ENCODE results near the gene PVALEF. TPM values are rescaled to one million over a fixed set of nuclear protein-coding genes. Genes with fewer than 3 reads are reported as not detected.

Gene PVALEF
- total RNA-seq, 1 donor from 2014 or later, result not detected

GRCh38 chr17:81160747-81161453 lies 4.4 kb upstream of the PVALEF start:
- ATAC-seq (no peak), DNase-seq (ENCODE audit: low spot score) (no peak)

GRCh38 chr17:81161536-81161935 lies 3.8 kb upstream of the PVALEF start:
- no peak for DNase-seq (ENCODE audit: low spot score)
- no peak for ATAC-seq

DNA sequence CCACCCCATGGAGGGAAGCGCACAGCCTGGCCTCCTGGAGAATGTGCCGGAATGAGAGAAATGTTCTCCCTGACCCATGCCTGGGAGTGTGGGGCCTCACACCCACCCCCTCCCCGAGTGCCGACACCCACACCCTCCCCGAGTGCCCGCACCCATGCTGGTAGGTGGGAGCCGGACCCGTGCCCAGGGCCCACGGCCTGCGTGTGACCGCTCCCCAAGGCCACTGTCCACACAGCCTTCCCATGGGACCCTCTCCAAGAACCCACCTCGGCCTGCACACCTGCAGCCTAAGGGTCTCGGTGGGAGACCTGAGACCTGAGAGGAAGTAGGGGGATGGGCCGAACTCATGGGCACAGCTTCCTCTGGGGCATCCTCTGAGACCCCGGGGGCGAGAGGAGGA lies 3.3 kb upstream of the PVALEF start:
- no peak for ATAC-seq
- no peak for DNase-seq (ENCODE audit: low spot score)

GRCh38 chr17:81162491-81162890 lies 2.8 kb upstream of the PVALEF start:
- DNase-seq (ENCODE audit: low spot score) (no peak), ATAC-seq (no peak)

GRCh38 chr17:81163051-81163695 lies 2.1 kb upstream of the PVALEF start:
- DNase-seq (ENCODE audit: low spot score) (no peak), ATAC-seq (no peak)

- DNase-seq (ENCODE audit: low spot score), result no peak
Measured at GRCh38 chr17:81163703-81164370, 1.5 kb upstream of the PVALEF start.

DNA sequence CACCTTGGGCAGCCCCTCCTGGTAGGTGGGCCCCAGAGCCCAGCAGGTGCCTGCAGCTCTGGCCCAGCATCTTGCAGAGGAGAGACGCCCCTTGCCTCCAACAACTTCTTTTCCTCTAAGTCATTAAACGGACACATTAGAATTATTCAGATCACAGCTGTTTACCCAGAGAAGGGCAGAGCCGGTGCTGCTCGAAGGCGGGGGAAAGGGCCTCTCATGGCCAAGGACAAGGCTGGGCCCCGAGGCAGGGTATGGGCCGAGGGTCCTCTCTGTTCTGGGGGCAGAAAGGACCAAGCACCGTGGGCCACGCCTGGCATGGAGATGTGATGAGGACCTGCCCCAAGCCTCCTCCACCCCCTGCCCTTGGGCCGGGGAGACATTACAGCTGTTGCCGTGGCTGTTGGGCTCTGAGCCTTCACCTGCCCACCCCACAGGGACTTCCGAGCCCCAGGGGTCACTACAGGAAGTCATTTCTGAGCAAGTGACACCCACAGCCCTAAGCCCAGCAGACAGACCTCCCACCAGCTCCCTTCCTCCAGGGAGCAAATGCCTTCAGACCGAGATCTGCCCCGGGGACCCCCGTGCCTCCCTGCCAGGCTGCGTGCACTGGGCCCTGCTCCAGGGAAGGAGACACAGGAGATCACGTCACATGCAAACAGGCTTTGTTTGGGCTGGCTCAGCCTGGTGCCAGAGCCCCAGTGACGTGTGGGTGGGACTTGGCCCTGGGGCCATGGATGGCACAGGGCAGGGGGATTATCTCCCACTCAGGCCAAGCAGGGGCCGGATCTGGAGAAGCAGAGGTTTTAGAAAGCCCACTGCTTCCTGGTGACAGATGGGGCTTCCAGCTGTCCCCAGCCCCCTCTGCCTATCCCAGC lies 699 bp upstream of the PVALEF start:
- DNase-seq (ENCODE audit: low spot score) (no peak), ATAC-seq (peak; percentile 70)

More at GRCh38 chr17:81163703-81164370, 1.5 kb upstream of the PVALEF start:
- ATAC-seq, result no peak

DNA sequence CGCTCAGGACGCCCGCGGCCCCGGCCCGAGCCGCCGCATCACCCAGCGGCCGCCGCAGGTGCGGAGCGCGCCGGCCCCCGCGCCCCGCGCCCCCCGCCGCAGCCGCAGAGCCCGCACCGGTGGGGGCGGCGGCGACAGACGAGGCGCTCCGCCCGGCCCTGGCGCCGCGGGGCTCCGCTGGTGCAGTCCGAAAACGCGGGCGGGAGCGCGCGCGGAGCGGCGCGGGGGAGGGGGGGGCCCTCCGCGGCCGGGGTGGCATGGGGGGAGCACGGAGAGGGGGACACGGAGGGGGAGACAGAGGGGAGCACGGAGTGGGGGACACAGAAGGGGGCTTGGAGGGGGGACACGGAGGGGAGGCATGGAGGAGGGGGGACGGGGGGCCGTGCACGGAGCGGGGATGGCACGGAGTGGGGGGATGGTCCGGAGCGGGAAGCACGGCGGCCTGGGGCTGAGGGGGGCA lies 756 bp downstream of the PVALEF start, which contains the start of gene AATK:
TSS of gene AATK (minus strand) at position 189 of the 460 bp plus-strand sequence. CDS start 229 bp downstream, outside the sequence.
- DNase-seq (ENCODE audit: low spot score) (no peak), ATAC-seq (no peak)

DNA sequence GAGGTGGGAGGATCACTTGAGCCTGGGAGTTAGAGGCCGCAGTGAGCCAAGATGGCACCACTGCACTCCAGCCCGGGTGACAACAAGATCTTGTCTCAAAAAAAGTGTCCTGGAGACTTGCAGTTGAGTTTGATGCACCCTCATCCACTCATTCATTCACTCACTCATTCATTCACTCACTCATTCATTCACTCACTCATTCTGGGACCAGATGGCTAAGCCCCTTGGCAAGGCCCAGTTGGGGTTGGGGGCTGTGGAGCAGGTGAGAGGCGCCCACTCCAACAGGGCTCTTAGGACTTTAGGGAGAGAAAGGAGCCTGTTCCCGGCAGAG lies 1.9 kb downstream of the PVALEF start:
- ATAC-seq, result no peak

DNA sequence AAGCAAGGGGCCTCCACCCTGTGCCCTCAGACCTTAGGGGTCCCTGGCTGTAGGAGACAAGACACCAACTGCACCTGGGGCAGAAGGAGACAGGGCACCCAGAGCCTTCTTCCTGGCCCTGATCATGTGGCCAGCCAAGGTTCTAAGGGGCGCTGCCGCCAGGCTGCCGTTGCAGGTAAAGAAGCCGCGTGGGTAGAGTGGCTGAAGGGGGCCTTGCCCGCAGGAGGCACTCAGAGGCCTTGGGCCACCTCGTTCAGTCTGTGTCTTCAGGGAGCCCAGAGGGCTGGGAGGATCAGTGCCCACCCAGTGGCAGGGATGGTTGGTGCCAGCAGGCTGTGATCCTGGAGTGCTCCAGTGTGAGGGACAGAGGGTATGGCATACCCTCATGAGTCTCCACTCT lies 2.3 kb downstream of the PVALEF start:
- DNase-seq (ENCODE audit: low spot score) (no peak), ATAC-seq (no peak)

More for the DNA sequence above, 1.9 kb downstream of the PVALEF start:
- no peak for DNase-seq (ENCODE audit: low spot score)

DNA sequence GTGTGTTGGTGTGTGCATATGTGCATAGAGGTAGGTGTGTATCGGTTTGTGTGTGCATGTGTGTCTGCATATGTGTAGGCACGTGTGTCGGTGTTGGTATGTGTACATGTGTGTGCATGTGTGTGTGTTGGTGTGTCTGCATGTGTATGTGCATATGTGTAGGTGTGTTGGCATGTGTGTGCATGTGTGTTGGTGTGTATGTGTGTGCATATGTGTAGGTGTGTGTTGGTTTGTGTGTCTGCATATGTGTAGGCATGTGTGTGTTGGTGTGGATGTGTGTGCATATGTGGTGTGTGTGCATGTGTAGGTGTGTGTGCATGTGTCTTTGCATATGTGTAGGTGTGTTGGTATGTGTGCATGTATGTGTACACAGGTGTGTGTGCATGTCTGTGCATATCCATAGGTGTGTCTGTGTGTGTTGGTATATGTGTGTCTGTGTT lies 4.6 kb downstream of the PVALEF start:
- DNase-seq (ENCODE audit: low spot score) (no peak), ATAC-seq (no peak)

DNA sequence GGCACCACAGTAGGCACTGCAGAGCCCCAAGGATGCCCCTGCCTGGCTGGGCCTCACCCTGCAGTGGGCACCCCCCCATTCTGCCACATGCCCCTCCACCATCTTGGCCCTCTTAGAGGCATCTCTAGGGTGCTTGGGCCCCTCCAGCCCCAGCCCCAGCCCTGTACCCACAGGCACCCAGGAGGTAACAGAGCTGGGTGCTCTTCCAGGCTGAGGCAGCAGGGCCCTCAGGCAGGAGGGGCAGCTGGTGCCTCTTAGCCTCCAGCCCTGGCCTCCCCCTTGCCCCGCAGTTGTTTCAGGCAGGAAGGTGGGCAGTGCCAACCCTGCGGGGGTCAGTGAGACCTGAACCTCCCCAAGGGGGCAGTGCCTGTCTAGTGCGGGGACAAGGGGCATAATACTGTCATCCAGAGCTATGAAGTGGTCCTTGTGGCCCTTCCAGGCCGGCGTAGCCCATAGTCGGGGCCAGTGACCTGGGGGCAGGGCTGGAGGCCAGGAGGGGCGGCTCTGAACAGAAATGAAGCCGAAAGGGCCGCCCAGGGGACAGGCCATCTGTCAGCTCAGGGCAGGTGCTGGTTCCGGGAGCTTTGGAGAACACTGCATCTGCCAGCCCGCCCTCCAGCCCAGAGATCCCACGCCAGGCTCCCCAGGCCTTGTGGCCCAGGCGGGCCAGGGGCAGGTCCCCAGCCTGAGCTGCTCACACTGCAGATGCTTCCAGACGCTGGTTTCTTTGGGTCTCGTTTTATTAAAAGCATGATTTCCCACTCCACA lies 5.6 kb downstream of the PVALEF start:
- DNase-seq (ENCODE audit: low spot score) (no peak), ATAC-seq (no peak)

- DNase-seq (ENCODE audit: low spot score), result no peak
- ATAC-seq, result no peak
Measured at GRCh38 chr17:81171941-81172340, 6.6 kb downstream of the PVALEF start.

GRCh38 chr17:81173052-81173761 lies 7.9 kb downstream of the PVALEF start:
- DNase-seq (ENCODE audit: low spot score), result no peak
- no peak for ATAC-seq

- DNase-seq (ENCODE audit: low spot score) (no peak), ATAC-seq (no peak)
Measured at GRCh38 chr17:81173762-81174155, 8.5 kb downstream of the PVALEF start.

- DNase-seq (ENCODE audit: low spot score) (no peak), ATAC-seq (no peak)
Measured at GRCh38 chr17:81176666-81177065, 11.4 kb downstream of the PVALEF start.

- DNase-seq (ENCODE audit: low spot score), result no peak
- no peak for ATAC-seq
Measured at GRCh38 chr17:81178136-81179091, 13.1 kb downstream of the PVALEF start.

DNA sequence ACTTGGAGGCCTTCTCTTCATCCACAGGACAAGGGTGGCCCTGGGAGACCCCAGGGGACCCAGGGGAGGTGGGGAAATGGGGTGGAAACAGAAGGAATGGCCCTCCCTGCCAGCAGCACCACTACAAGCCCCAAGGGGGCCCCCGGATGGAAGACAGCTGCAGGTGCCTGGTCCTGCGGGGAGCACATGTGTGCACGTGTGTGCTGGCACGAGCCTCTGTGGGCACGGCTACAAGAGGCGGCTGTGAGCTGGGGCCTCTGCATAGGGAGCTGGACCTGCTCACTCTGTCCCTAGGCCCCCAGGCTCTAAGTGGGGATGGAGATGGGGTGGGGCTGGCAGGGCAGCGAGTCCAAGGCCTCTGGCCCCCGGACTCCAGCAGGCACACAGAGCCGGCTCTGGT lies 13.9 kb downstream of the PVALEF start:
- ATAC-seq, result no peak

More for the DNA sequence above, 13.9 kb downstream of the PVALEF start:
- no peak for DNase-seq (ENCODE audit: low spot score)

All from left lobe of liver (tissue), 2 donors.